NCI-H2081 treated with DMSO at 0.1 percent for 48 hours (cell line): Measurements from ENCODE around the gene TNFAIP2.
"Not testable (repeated sequence)": the region's sequence is repeated elsewhere in the genome, so short reads cannot be mapped to it uniquely, and the experiment has no call there.

Experiments used
- DNase-seq: peaks from one replicate; lab custom pipeline; 2025; lab: John Stamatoyannopoulos, UW

Gene TNFAIP2

GRCh38 chr14:103156651-103157378, 33.6 kb downstream of the TNFAIP2 start:
- DNase-seq = no peak

DNA sequence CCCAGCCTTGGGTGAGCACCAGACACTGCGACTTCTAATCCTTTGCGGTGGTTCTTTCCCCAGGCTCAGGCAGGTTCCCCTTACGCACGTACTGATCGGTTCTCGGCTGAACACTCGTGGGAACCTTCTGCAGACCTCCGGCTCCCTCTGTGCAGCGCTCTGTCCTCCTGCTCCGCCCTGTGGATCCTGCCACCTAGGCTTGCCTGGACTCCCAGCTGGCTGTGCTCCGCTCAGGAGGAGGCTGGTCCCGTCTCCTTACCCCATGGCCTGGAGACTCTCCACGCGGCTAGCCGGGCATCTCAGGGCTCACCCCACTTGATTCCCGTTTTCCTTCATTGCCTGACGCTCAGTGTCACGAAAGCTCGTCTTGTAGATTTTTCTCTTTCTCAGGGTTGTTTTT, 34.7 kb downstream of the TNFAIP2 start:
- no peak for DNase-seq

GRCh38 chr14:103158688-103159087, 35.4 kb downstream of the TNFAIP2 start:
- DNase-seq = no peak

- DNase-seq = no peak
Measured at GRCh38 chr14:103160321-103161053, 37.2 kb downstream of the TNFAIP2 start.

- DNase-seq = no peak
Measured at GRCh38 chr14:103161054-103161397, 37.8 kb downstream of the TNFAIP2 start.

DNA sequence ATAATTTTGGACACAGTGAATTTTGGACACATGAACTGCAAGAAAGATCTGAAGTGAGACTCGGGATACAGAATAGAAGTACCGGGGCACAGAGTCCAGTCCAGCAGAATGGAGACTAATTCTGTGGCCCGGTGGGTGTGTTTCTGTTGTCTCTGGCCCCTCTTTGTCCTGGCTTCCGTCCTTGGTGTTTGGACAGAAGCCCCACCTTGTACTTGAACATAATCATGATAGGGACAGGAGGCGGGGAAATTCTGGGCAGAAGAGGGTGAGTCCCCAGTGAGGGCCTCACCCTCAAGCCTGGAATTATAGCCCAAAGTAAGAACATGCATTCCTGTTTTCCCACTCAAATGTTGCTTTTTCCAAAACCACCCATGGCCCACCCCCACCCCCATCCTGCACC, 39.9 kb downstream of the TNFAIP2 start:
- no peak for DNase-seq

- no peak for DNase-seq
Measured at GRCh38 chr14:103164006-103164405, 40.7 kb downstream of the TNFAIP2 start.

DNA sequence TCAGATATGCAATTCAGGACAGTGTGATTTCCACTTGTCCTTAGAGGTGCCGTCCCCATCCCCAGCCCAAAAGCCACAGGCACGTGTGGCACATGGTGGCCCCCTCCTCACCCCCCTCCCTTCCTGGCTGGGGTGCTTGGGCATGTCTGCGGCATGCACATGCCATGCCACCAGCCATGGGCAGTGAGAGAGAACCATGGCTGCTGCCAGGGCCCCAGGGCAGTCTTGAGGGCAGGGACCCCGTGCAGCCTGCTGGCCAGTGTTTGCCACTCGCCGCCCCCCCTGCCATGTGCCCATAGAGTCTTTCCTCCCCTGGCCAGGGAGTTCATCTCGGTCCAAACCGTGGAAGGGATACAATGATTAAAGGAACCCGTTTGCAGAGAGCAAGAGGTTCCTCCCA, 41.5 kb downstream of the TNFAIP2 start:
- DNase-seq = no peak

DNA sequence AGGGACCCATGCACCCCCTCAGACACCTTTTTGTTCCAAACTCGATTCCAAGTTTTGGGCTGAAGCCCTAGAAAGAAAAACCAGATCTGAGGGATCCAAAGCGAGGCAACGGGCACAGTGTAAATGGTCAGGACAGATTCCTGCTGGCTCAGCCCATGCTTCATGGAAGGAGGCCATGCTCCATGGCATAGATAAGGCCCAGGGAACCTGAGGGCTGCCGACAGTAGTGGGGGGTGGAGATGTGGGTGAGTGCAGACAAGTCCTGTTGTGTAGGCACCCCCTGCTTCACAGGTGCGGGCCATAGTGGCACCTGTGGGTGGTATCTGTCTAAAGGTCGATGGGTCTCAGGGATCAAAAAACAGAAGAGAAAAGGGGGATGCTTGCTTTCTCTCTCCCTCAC, 42.1 kb downstream of the TNFAIP2 start:
- DNase-seq = no peak

DNA sequence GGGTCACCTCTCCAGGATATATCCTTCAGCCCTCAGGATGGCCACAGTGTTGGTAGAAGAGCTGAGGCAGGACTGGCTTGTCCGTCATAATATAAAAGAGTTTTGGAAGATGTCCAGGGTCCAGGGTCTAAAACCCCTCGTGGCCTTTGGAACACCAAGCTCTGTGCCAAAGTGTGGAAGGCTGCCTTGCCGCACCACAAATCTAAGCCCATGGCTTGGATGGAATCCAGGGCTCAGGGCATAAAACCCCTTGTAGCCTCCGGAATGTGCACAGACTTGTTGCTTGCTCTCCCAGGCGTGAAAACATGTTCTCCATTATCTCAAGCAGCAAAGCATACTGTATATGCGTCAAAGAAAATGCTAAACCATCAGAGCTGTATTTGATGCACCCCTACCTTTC, 46.7 kb downstream of the TNFAIP2 start:
- no peak for DNase-seq

DNA sequence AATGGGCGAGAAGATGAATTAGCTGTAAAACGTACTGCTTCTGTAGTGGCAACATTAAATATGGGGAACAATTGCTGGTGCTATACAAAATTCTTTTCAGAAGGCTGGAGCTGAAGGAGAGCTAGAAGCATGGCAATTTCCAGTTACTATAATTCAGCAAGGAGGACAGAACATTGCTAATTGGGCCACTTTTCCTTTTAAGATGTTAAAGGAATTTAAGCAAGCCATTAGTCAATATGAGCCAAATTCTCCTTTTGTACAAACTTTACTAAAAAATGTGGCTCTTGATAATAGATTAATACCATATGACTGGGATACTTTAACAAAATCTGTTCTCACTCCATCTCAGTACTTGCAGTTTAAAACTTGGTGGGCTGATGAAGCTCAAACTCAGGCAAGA, 47.9 kb downstream of the TNFAIP2 start:
- DNase-seq = not testable (repeated sequence)

DNA sequence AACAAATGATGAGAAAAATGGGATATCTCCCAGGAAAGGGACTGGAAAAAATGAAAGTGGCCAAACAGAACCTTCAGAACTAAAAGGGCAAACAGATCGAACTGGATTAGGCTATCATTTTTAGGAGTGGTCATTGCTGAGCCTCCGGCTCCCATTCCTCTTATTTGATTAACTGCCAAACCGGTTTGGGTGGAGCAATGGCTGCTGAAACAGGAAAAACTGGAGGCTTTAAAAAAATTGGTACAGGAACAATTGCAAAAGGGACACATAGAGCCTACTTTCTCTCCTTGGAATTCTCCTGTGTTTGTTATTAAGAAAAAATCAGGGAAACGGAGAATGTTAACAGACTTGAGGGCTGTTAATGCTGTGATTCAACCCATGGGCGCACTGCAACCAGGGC, 49.7 kb downstream of the TNFAIP2 start:
- no peak for DNase-seq

DNA sequence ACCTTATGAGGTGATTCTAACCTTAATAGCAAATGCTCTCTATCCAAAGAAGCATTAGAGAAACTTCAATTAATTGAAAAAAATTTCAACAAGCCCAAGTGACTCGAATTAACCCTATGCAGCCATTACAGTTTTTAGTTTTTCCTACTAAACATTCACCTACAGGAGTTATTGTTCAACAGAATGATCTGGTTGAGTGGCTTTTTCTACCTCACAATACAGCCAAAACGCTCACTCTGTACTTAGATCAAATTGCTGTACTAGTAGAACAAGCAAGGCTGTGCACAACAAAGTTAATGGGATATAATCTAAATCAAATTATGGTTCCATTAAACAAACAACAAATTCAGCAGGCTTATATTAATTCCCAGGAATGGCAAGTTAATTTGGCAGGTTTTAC, 50.6 kb downstream of the TNFAIP2 start:
- not testable (repeated sequence) for DNase-seq

- not testable (repeated sequence) for DNase-seq
Measured at GRCh38 chr14:103176176-103176575, 52.9 kb downstream of the TNFAIP2 start.

- no peak for DNase-seq
Measured at GRCh38 chr14:103177376-103177775, 54.1 kb downstream of the TNFAIP2 start.

GRCh38 chr14:103178521-103178920, 55.3 kb downstream of the TNFAIP2 start:
- no peak for DNase-seq

DNA sequence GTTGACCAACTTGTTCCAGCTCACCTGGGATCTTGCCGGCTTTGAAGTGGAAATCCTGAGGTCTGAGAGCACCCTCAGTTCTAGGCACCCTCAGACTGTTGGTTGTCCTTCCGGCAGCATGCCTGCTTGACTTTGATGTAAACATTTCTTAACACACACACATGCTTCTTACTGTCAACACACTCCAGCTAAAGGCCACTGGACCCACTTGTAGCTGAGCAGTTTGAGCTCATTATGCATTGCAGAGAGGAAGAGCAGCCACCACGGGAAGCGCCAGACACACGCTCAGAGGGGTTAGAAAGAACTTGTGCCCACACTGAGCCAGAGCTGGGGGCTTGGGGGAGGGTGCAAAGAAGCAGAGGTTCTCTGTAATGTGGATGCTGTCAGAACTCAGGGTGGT, 55.8 kb downstream of the TNFAIP2 start:
- DNase-seq = no peak

- no peak for DNase-seq
Measured at GRCh38 chr14:103180331-103180730, 57.1 kb downstream of the TNFAIP2 start.

DNA sequence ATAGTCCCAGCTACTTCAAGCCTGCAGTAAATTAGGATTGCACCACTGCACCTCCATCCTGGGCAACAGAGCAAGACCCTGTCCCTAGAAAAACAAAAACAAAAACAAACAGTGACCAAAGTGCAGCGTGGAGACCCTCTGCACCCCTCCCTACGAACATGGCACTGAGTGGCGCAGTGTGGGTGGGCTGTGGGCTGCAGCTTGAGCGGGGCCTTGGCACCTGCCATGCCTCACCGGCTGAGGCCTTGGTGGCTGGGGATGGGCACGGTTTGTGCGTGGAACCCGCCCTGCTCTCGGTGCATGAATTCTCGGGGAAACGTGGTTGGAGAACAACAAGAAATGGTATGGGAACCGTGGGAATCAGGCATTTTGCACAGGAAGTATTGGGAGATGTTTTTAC, 60.8 kb downstream of the TNFAIP2 start:
- DNase-seq = no peak

GRCh38 chr14:103185051-103186029, 62.1 kb downstream of the TNFAIP2 start:
- DNase-seq = no peak

- no peak for DNase-seq
Measured at GRCh38 chr14:103186241-103186822, 63.1 kb downstream of the TNFAIP2 start.
